ENCODE data around the gene PIP5KL1. TPM values are rescaled to one million over a fixed set of nuclear protein-coding genes. Genes with fewer than 3 reads are reported as not detected.

PIP5KL1 gene
- total RNA-seq, 1 experiment from 2014 or later, result 16.8 TPM

DNA sequence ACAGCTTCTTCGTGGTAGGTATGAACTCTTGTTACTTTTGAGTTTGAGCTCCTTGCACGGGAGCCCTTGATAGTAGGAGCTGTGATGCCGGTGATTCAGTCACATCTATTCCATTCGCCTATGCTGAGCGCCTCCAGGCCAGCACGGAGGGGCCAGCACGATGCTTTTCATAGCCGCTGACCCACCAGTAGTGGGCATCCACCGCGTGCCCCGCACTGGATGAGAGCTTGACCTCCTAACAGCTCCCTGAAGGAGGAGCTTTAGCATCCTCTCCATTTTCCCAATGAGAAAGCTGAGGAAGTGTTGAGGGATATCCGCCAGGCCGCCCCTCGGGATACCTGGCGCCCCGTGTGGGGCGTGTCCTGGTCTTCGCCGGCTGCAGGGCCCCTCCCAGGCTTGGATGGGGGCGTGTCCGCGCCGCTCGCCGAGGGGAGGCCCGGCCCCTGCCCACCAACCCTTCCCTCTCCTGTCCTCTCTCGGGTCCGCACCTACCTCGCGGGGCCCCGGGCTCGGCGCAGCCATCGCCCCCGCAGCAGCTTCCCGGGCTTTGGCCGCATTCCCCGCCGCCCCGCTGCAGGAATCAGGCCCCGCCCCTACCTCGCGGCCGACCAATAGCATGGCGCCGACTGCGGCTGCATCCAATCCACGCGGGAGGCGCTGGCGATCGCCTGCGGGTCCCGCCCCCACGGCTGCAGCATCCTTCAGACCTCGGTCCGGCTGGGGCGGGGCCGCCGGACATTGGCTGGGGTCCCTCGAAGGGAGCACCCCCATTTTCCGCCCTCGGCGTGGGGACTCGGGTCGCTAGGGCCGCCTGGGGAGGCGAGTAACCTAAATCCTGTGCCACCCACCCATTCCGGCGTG is at the start of gene PIP5KL1 (continued):
- TF ChIP-seq, protein P1, sequence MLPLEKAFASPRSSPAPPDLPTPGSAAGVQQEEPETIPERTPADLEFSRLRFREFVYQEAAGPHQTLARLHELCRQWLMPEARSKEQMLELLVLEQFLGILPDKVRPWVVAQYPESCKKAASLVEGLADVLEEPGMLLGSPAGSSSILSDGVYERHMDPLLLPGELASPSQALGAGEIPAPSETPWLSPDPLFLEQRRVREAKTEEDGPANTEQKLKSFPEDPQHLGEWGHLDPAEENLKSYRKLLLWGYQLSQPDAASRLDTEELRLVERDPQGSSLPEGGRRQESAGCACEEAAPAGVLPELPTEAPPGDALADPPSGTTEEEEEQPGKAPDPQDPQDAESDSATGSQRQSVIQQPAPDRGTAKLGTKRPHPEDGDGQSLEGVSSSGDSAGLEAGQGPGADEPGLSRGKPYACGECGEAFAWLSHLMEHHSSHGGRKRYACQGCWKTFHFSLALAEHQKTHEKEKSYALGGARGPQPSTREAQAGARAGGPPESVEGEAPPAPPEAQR (CRISPR knock-in tag; IDR thresholded peaks at IDR 0.05), result no peak
- TF ChIP-seq, protein P2, sequence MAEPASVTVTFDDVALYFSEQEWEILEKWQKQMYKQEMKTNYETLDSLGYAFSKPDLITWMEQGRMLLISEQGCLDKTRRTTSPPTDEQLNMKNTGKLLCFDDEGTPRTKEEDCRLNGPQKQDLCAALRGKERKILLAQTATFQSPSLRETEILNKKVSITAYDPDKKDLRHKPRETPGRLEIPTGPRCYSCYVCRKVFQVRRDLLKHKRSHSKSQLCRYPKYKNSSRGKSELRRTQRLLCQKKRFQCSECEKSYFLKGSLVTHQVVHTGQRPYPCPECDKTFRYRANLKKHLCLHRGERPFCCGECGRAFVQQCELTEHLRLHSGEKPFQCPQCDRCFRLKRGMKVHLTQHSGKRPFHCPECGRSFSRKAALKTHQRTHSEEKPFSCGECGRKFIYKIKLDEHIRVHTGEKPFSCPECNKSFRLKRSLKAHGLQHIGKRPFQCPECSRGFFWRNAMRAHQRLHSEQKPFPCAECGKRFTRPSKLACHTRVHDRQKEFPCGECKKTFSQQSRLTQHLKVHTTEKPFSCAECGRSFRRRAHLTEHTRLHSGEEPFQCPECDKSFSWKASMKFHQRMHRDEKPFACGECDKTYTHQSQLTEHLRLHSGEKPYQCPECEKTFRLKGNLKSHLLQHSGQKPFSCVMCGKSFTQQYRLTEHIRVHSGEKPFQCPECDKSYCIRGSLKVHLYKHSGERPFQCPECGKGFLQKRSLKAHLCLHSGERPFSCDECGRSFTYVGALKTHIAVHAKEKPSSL (CRISPR knock-in tag; conservative IDR thresholded peaks at IDR 0.05), result no peak
- TF ChIP-seq ERG (CRISPR knock-in tag; IDR thresholded peaks at IDR 0.05) (peak; percentile 89), ZNF532 (CRISPR knock-in tag; IDR thresholded peaks at IDR 0.05; ENCODE audit: borderline replicate concordance) (peak; percentile 78; the same call in 1 of the 2 replicates), CREM (CRISPR knock-in tag; IDR thresholded peaks at IDR 0.05) (0 out of 2 replicates have a peak, but pooled peaks have one; percentile 65)

GRCh38 chr9:127980060-127980705 is 49.6 kb upstream of the PIP5KL1 start:
- Mint-ChIP-seq H3K27ac (no peak overlapping the region), H3K9me3 (no peaks in the 10 kb centered on the region), H3K4me1 (peaks cover 59% of the 10 kb centered on the region), H3K4me3 (peak overlapping the region; percentile 95), H3K27me3 (ENCODE audit: low read depth) (no peaks in the 10 kb centered on the region), H3K36me3 (no peaks in the 10 kb centered on the region)
- peak; percentile 63 for DNase-seq (ENCODE audit: low spot score)
- ChIA-PET POLR2A (interaction anchor here (0.6 to 1.4 kb wide), 3 partner anchors 31 to 48 kb away, joined by 3 to 7 read pairs (median 4); no protein-coding TSS in a partner anchor), CTCF (interaction anchor here (0.6 to 14.8 kb wide), 8 partner anchors 12 to 1425 kb away, joined by 3 to 156 read pairs (median 8); no protein-coding TSS in a partner anchor)
- peak; percentile 4 for ATAC-seq
- TF ChIP-seq, protein P3, sequence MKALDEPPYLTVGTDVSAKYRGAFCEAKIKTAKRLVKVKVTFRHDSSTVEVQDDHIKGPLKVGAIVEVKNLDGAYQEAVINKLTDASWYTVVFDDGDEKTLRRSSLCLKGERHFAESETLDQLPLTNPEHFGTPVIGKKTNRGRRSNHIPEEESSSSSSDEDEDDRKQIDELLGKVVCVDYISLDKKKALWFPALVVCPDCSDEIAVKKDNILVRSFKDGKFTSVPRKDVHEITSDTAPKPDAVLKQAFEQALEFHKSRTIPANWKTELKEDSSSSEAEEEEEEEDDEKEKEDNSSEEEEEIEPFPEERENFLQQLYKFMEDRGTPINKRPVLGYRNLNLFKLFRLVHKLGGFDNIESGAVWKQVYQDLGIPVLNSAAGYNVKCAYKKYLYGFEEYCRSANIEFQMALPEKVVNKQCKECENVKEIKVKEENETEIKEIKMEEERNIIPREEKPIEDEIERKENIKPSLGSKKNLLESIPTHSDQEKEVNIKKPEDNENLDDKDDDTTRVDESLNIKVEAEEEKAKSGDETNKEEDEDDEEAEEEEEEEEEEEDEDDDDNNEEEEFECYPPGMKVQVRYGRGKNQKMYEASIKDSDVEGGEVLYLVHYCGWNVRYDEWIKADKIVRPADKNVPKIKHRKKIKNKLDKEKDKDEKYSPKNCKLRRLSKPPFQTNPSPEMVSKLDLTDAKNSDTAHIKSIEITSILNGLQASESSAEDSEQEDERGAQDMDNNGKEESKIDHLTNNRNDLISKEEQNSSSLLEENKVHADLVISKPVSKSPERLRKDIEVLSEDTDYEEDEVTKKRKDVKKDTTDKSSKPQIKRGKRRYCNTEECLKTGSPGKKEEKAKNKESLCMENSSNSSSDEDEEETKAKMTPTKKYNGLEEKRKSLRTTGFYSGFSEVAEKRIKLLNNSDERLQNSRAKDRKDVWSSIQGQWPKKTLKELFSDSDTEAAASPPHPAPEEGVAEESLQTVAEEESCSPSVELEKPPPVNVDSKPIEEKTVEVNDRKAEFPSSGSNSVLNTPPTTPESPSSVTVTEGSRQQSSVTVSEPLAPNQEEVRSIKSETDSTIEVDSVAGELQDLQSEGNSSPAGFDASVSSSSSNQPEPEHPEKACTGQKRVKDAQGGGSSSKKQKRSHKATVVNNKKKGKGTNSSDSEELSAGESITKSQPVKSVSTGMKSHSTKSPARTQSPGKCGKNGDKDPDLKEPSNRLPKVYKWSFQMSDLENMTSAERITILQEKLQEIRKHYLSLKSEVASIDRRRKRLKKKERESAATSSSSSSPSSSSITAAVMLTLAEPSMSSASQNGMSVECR (CRISPR knock-in tag; IDR thresholded peaks at IDR 0.05; ENCODE audit: borderline replicate concordance), result peak; percentile 82; the same call in 1 of the 2 replicates
- 0 out of 2 replicates have a peak, but pooled peaks have one; percentile 5 for TF ChIP-seq HMGXB4 (CRISPR knock-in tag; IDR thresholded peaks at IDR 0.05)
- TF ChIP-seq OVOL2 (CRISPR knock-in tag; IDR thresholded peaks at IDR 0.05; ENCODE audit: borderline replicate concordance), result no peak
- 0 out of 2 replicates have a peak, but pooled peaks have one; percentile 19 for TF ChIP-seq E2F5 (CRISPR knock-in tag; IDR thresholded peaks at IDR 0.05)
- TF ChIP-seq TEAD4 (CRISPR knock-in tag; IDR thresholded peaks at IDR 0.05), result peak; percentile 35; the same call in 1 of the 2 replicates
- TF ChIP-seq IRF1 (CRISPR knock-in tag; IDR thresholded peaks at IDR 0.05), result no peak
- TF ChIP-seq FOXK1 (CRISPR knock-in tag; IDR thresholded peaks at IDR 0.05), result 0 out of 2 replicates have a peak, but pooled peaks have one; percentile 52
- TF ChIP-seq SP1 (CRISPR knock-in tag; conservative IDR thresholded peaks at IDR 0.05), result no peak
- TF ChIP-seq TEAD1 (CRISPR knock-in tag; IDR thresholded peaks at IDR 0.05), result peak; percentile 73; the same call in 1 of the 2 replicates
